ENCODE data around the gene CYP4F2.

- TF ChIP-seq CTCF (IDR thresholded peaks at IDR 0.05 in 4 of 5, conservative IDR thresholded peaks at IDR 0.05 in 1 of 5) = peak in 3 of 5 experiments; percentile 32 to 42 (median 40)
- TF ChIP-seq POLR2A (IDR thresholded peaks at IDR 0.05) = no peak
Measured at GRCh38 chr19:15869109-15869555, 28.7 kb downstream of the CYP4F2 start.
